NCI-H187 treated with DMSO at 0.1 percent for 48 hours (cell line): Measurements from ENCODE around the gene MBD3L4.
"Not testable (repeated sequence)": the region's sequence is repeated elsewhere in the genome, so short reads cannot be mapped to it uniquely, and the experiment has no call there.

Experiments
- DNase-seq: peaks from one replicate; lab custom pipeline; 2025; lab: John Stamatoyannopoulos, UW

Gene MBD3L4

DNA sequence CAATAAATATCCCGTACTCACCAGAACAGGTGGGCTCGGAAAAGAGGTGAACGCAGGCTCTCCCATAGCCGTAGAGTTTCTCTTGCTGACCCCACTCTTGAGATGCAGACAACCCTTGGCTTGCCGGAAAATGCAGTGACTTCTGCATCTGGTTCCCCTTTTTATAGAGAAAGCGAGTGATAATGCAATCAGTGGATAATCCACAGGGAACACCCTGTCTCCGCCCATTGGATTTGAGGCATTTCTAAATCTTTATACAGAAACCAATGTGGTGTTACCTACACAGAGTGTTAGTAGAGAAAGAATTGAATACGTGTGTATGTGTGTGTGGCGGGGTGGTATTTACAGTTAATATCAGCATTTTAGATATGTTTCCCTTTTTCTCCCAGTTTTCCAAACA lies at the start of gene MBD3L4:
Gene MBD3L4, minus strand, starts transcription at position 101 of the 400 bp plus-strand sequence. Its CDS starts 35 bp downstream, at position 66.
- not testable (repeated sequence) for DNase-seq

DNA sequence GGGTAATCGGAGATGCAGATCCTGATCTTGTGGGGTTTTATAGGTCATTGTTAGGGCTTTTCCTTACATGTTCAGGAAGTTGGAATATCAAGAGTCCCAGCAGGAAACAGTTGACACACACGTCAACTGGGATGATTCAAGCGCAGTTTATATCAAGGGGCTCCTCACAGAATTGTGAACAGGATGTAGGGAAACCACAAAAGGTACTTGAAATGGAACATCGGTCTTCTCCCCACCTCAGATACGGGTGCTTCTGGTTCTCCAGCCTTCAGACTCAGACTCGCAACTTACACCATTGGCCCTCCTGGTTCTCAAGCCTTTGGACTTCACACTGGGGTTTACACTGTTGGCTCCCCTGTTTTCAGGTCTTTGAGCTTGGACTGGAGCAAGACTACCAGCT lies 49.0 kb upstream of the MBD3L4 start:
- no peak for DNase-seq

DNA sequence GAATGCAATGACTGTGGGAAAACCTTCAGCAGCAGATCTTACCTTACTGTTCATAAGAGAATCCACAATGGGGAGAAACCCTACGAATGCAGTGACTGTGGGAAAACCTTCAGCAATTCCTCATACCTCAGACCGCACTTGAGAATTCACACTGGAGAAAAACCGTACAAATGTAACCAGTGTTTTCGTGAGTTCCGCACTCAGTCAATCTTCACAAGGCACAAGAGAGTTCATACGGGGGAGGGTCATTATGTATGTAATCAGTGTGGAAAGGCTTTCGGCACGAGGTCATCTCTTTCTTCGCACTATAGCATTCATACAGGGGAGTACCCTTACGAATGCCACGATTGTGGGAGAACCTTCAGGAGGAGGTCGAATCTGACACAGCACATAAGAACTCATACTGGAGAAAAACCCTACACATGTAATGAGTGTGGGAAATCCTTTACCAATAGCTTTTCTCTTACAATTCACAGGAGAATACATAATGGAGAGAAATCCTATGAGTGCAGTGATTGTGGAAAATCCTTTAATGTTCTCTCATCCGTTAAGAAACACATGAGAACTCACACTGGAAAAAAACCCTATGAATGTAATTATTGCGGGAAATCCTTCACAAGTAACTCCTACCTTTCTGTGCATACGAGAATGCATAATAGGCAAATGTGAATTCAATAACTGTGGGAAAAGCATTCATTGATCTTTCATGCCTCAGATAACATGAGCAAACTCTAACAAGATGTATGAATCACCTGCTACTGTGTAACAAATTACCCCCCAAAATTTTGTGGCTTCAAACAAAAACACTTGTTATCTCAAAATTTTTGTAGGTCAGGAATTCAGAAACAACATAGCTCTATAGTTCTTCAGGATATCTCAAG lies 43.3 kb upstream of the MBD3L4 start:
- no peak for DNase-seq

DNA sequence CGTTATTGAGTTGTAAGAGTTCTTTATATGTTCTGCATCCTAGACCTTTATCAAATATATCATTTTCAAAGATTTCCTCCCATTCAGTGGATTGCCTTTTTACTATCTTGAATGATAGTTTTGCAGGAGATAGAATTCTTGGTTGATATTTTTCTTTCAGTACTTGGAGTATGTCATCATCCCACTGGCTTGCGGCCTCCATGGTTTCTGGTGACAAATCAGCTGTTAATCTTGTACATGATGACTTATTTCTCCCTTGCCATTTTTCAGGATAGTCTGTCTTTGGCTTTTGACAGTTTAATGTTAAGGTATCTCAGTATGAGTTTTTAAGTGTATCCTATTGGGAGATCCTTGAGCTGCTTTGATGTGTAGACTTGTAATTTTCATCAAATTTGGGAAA lies 38.0 kb upstream of the MBD3L4 start:
- DNase-seq = no peak

DNA sequence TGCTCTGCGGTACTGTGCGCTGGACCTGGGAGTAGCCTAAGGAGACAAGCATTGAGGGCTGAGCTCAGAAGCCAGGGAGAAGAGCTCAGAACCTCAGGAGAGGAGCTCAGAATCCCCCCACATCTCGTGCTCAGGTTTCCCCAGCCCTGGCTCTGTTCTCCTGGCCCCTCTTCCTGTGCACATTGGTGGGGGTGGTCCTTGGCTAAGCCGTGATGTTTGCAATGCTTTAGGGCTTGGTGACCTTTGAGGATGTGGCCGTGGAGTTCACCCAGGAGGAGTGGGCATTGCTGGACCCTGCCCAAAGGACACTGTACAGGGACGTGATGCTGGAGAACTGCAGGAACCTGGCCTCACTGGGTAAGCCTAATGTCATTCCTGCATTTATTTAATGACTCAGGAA lies 36.2 kb upstream of the MBD3L4 start:
- DNase-seq = no peak

DNA sequence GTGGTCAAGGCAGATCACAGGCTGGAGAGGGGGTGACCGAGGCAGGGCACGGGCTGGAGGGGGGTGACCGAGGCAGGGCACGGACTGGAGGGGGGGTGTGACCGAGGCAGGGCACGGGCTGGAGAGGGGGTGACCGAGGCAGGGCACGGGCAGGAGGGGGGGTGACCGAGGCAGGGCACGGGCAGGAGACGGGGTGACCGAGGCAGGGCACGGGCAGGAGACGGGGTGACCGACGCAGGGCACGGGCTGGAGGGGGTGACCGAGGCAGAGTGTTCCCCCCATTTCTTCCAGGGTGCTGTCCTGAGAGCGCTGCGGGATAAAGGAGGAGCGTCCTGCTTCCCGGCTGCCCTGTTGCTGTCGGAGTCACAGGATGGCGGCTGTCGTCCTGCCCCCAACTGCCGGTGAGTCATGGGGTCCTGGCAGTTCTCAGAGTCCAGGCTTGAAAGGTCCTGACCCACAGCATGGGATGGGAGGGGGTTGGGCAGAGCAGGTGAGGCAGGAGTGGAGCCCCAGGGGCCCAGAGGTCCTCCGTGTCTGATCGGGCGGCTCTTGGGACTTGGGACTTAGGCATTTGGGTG lies 34.8 kb upstream of the MBD3L4 start:
- DNase-seq = no peak

DNA sequence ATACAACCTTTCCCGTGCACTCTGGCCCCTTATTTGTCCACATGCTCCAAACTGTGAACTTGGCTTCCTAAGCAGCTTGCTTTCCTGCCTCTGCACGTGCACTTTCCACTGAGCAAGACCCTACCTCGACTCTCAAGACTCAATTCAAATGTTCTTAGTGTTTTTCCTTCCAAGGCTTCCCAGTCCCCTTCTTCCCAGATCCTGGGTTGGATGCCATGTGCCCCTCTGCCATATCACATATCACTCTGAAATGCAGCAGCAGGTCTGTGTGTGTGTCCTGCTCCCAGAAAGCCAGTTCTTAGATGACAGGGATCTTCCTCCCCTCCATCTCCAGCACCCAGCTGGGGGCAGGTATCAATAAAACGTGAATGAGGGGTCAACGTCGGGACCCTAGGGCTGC lies 32.6 kb upstream of the MBD3L4 start:
- DNase-seq = no peak

DNA sequence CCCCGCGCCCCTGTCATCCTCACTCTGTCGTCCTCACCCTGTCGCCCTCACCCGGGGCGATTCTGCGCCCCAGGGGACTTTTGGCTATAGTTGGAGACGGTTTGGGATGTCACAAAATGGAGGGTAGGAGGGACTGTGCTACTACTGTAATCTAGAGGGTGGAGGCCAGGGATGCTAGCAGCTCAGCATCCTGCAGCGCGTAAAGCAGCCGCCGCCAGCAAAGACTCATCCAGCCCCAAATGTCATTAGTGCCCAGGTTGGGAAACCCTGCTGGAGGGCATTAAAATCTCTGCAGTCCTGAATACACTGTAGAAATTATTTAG lies 29.9 kb upstream of the MBD3L4 start:
- no peak for DNase-seq

DNA sequence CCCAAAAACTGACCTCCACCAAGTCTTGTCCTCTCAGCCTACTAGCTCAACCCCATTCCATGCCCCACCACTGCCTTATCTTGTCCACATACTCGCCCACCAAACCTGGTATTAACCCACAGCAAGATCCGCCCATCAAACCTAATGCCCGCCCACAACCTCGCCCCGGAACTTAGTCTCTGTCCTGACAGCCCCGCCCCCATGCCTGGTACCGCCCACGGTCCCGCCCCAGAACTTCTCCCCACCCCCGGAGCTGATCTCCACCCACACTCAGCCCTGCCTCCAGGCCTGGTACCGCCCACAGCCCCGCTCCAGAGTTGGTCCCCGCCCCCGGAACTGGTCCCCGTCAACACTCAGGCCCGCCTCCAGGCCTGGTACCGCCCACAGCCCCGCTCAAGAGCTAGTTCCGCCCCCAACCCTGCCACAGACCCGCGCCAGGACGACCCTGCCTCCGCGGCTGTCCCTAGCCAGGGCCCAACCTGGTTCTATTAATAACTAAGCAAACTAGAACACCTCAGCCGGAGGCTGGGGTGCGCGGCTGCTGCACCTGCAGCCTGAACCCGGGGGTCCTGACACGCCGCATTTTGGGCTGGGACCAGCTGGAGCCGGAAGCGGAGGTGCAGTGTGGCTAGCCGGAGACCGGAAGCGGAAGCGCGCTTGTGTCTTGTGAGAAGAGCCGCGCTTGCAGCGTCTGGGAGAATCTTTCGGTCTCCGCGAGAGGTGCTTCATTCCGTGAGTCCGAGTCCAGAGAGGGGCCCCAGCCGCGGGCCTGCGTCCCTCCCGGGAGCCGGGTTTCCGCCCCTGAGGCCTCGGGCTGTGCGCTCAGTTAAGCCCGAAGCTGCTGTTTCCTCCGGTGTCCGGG lies 29.3 kb upstream of the MBD3L4 start, which contains the start of gene ZNF557:
Gene ZNF557, plus strand, starts transcription at position 662 of the 862 bp plus-strand sequence. CDS start 5,372 bp downstream, outside the sequence.
- peak; percentile 46 for DNase-seq

DNA sequence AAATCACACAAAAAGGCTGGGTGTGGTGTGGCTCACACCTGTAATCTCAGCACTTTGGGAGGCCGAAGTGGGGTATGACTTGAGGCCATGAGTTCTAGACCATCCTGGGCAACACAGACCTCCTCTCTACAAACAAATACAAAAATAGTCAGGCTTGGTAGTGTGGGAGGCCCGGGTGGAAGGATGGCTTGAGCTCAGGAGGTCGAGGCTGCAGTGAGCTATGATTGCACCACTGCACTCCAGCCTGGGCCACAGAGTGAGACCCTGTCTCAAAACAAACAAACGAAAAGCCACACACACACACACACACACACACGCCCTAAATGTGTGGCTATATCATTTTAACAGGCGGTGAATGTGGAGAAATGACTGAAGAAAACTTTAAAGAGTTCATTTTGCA lies 28.6 kb upstream of the MBD3L4 start:
- DNase-seq = no peak

DNA sequence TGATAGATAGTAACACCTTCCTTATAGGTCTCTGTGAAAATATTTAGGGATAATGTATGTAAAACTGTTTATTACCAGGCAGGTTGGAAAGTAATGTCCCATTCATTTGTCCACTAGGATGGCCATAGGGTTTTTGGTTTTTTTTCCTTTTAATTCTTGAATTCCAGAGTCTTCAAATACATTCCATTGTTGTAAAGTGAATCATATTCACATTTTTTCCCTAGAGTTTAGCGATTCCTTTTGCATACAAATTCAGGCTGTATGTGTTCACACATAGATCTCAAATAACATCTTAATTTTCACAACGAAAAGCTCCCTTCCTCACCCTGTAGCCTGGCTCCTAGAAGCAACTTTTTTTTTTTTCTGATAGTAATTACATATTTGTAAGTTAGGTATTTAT lies 27.7 kb upstream of the MBD3L4 start:
- no peak for DNase-seq

DNA sequence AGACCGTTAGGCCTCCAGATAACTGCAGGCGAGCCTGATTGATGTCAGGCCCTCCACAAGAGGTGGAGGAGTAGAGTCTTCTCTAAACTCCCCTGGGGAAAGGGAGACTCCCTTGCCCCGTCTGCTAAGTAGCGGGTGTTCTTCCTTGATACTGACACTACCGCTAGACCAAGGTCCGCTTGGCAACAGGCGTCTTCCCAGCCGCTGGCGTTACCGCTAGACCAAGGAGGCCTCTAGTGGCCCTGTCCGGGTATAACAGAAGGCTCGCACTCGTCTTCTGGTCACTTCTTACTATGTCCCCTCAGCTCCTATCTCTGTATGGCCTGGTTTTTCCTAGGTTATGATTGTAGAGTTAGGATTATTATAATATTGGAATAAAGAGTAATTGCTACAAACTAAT lies 27.1 kb upstream of the MBD3L4 start:
- DNase-seq = not testable (repeated sequence)

DNA sequence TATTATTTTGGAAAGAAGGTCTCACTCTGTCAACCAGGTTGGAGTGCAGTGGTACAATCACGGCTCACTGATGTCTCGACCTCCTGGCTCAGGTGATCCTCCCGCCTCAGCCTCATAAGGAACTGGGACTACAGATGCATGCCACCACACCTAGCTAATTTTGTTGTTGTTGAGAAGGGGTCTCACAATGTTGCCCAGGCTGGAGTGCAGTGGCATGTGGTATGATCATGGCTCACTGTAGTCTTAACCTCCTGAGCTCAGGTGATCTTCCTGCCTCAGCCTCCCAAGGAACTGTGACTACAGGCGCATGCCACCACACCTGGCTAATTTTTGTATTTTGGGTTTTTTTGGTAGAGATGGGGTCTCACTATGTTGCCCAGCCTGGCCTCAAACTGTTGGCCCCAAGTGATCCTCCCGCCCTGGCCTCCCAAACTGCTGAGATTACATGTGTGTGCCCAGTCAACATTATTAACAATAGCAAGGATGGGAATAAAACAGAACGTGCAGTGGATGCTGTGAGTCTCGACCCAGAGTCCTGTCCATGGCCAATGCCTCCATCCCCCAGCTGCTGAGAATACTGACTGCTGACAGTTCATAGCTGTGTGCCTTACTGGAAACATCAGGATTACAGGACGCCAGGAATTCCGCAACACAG lies 23.9 kb upstream of the MBD3L4 start:
- DNase-seq = no peak

DNA sequence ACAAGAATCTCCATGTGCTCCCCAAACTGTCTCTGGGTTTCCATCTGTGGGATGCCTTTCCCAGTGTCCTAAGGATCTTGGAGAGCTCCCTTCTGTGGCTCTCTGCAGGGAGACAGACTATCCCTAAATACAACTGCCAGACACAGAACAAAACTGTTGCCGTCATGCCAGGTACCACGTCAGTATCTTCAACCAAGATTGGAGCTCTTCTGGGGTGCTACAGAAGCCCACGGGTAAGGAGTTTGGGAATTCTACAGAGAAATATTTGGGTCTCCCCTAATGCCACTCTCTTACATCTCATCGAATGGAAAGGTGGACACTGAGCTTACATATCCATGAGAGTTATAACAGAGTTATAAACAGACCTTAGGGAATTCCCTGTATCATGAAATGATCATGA lies 23.4 kb upstream of the MBD3L4 start:
- DNase-seq = no peak

DNA sequence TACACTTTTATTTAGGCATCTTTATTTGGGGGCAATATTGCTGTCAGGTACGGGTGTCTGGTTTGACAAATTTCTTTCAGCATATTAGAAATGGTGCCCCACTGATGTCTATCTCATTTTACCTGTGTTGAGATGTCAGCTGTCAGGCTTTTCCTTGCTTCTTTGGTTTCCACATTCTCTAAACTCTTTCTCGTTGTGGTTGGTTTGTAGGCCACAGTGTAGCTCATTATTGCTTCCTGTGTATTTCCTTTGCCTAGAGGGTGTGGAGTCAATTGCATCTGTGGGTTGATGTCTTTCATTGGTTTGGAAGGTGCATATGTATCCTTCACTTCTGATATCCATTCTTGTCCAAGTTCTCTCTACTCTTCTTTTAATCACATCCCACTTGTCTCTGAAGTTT lies 20.0 kb upstream of the MBD3L4 start:
- not testable (repeated sequence) for DNase-seq

DNA sequence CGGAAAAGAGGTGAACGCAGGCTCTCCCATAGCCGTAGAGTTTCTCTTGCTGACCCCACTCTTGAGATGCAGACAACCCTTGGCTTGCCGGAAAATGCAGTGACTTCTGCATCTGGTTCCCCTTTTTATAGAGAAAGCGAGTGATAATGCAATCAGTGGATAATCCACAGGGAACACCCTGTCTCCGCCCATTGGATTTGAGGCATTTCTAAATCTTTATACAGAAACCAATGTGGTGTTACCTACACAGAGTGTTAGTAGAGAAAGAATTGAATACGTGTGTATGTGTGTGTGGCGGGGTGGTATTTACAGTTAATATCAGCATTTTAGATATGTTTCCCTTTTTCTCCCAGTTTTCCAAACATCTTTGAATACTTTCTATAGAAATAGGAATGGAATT lies 18.6 kb upstream of the MBD3L4 start, which contains the start of gene MBD3L3:
Gene MBD3L3, minus strand, starts transcription at position 101 of the 400 bp plus-strand sequence. Its CDS starts 71 bp downstream, at position 30.
- DNase-seq = not testable (repeated sequence)

DNA sequence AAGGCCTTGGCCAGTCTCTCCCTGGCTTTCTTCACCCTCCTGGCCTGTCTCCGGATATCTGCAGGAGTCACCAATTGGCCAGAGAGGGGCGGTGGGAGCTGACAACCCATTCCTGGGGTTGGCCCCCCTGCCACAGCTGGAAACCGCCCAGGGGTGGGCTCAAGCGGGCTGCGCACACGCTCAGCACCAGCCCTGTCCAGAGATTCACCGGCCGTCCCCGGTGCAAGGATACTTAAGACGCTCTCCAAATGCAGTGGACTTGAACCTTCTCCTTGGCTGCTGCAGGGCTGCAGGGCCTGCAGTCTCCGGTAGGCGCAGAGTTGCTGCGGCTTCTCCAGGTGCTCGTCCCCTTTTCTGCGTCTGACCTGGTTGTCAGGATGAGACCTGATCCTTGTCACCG lies 16.4 kb upstream of the MBD3L4 start:
- DNase-seq = not testable (repeated sequence)

DNA sequence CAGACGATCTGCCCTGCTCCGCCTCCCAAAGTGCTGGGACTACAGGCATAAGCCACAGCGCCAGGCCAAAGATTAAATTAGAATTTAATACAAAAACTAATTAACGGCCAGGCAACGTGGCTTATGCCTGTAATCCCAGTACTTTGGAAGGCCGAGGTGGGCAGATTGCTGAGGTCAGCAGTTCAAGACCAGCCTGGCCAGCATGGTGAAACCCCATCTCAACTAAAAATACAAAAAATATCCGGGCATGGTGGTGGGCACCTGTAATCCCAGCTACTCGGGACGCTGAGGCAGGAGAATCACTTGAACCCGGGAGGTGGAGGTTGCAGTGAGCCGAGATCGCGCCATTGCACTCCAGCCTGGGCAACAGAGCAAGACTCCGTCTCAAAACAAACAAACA lies 15.7 kb upstream of the MBD3L4 start:
- DNase-seq = not testable (repeated sequence)

DNA sequence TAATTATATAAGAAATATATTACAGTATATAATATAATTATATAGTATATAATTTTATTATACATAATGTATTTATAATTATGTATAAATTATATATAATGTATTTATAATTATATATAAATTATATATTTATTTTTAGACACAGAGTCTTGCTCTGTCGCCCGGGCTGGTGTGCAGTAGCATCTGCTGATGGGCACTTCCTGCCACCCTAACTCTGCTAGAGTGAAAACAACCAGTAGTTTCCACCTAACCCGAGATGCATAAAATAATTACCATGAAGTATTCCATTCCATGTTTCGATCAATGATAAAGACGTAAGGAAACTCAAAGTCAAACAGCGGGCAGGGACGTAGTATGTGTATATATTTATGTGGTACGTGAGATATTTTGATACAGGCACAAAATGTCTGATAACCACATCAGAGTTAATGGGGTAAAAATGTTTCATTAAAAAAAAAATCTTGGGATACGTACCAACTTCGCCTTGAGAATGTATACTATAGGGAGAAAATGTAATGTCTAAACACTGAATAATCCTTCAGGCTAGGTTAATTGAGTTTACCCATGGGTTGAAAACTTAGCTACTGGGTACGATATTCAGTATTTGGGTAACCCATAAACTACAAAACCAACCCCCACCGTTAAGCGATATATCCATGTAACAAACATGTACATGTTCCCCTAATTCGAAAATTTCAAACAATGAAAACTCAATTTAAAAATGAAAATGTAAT lies 14.8 kb upstream of the MBD3L4 start:
- DNase-seq = not testable (repeated sequence)

DNA sequence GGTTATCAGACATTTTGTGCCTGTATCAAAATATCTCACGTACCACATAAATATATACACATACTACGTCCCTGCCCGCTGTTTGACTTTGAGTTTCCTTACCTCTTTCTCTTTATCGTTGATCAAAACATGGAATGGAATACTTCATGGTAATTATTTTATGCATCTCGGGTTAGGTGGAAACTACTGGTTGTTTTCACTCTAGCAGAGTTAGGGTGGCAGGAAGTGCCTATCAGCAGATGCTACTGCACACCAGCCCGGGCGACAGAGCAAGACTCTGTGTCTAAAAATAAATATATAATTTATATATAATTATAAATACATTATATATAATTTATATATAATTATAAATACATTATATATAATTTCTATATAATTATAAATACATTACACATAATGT lies 12.9 kb upstream of the MBD3L4 start:
- DNase-seq = not testable (repeated sequence)

DNA sequence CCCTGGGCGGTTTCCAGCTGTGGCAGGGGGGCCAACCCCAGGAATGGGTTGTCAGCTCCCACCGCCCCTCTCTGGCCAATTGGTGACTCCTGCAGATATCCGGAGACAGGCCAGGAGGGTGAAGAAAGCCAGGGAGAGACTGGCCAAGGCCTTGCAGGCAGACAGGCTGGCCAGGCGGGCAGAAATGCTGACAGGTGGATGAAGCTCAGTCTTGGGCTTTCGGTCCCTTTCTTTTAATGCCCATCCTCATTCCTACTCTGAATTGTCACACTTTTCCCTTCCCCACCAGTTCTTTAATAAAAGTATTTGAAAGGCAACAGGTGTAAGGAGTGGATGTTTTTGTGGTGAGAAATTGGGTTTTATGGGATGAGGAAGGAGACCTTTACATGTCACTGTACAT lies 11.4 kb upstream of the MBD3L4 start:
- not testable (repeated sequence) for DNase-seq
